Memory B cell (primary cell): Measurements from ENCODE around the gene KCNAB1.

ENCODE experiments used
- ATAC-seq: fragments of 150-1000 bp; cut with Tn5 transposase; 2 replicates; pipeline ENCODE4 v1.10.0; 2021; ENCODE audit warnings: low read depth, mild to moderate bottlenecking, moderate library complexity
- DNase-seq, 2 donors: peaks; one replicate each; pipeline ENCODE4 v3.0.0; 2022; ENCODE audit warnings: low spot score in 2 of 2
- H3K27ac Mint-ChIP-seq: one replicate; pipeline ENCODE4 v1.8.0; 2022; ENCODE audit warnings: mild to moderate bottlenecking, moderate library complexity, mixed read lengths
- H3K27me3 Mint-ChIP-seq: one replicate; pipeline ENCODE4 v1.8.0; 2022; ENCODE audit warnings: mixed read lengths
- H3K36me3 Mint-ChIP-seq: one replicate; pipeline ENCODE4 v1.8.0; 2022; ENCODE audit warnings: mild to moderate bottlenecking, mixed read lengths
- H3K4me1 Mint-ChIP-seq: one replicate; pipeline ENCODE4 v1.8.0; 2022; ENCODE audit warnings: mixed read lengths
- H3K4me3 Mint-ChIP-seq: one replicate; pipeline ENCODE4 v1.8.0; 2022; ENCODE audit warnings: mild to moderate bottlenecking, moderate library complexity, mixed read lengths
- H3K9me3 Mint-ChIP-seq: one replicate; pipeline ENCODE4 v1.8.0; 2022; ENCODE audit warnings: mixed read lengths

KCNAB1 gene

GRCh38 chr3:156148946-156149381, 28.6 kb downstream of the KCNAB1 start:
- Mint-ChIP-seq H3K9me3 (no peaks in the 10 kb centered on the region), H3K27me3 (peaks cover 4% of the 10 kb centered on the region), H3K4me3 (no peak overlapping the region), H3K4me1 (peaks cover 3% of the 10 kb centered on the region), H3K27ac (peak overlapping the region; percentile 19), H3K36me3 (no peaks in the 10 kb centered on the region)
- DNase-seq (no peak), ATAC-seq (no peak)

DNA sequence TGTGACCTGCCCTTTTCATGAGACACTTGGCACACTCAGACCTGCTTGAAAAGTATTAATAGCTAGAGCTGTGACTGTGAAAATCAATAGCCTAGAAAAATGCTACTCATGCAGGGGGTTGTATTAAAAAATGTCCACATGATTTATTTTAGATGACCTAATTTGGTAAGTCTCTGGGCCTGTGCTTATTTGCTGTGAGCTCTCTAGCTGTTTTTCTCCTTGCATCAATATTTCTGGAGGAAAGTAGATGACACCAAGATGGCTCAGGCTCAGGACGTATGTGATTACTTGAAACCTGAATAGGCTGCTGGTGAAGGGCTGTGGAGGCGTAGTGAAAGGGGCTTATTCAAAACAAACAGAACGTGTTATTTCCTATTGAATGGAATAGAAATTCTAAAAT, 29.5 kb downstream of the KCNAB1 start:
- peaks cover 3% of the 10 kb centered on the region for H3K4me1 Mint-ChIP-seq
- peaks cover 3% of the 10 kb centered on the region for H3K27me3 Mint-ChIP-seq
- H3K4me3 Mint-ChIP-seq: no peak overlapping the region
- H3K27ac Mint-ChIP-seq: no peak overlapping the region
- ATAC-seq (no peak), DNase-seq (no peak)
- no peaks in the 10 kb centered on the region for H3K36me3 Mint-ChIP-seq
- H3K9me3 Mint-ChIP-seq: no peaks in the 10 kb centered on the region

DNA sequence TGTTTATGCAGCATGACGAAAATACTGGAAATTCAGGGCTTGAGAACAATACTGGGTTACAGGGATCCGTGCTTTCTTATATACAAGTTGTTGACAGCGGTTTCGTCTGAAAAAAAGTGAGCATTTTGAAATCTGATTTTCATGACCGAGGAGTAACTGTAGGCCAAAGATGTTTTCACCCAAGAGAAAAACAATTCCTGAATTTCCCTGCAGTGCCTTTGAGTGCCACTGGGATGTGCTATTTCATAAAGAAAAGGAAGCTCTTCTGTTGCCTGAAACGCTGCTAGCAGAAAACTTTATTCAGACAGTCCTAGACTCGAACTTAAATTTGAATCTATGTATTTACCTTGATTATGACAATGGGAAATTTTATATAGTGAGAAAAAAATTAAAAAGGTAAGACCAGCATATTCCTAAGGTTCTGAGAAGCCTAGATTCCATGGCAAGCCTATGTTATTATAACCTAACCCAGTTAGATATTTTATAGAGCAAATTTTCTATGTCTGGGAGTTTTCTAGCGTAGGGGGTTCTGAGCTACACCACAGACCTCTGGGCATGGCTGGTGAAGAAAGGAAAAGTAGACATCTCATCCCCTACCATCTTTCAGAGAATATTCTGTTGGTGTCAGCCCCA, 30.2 kb downstream of the KCNAB1 start:
- peak; percentile 52 for ATAC-seq

GRCh38 chr3:156151824-156152428, 31.5 kb downstream of the KCNAB1 start:
- Mint-ChIP-seq H3K27me3 (peaks cover 9% of the 10 kb centered on the region), H3K27ac (no peak overlapping the region), H3K9me3 (peaks cover 3% of the 10 kb centered on the region), H3K4me3 (no peak overlapping the region), H3K4me1 (peaks cover 3% of the 10 kb centered on the region), H3K36me3 (peaks cover 4% of the 10 kb centered on the region)
- ATAC-seq (no peak), DNase-seq (peak; percentile 21 to 22)

More for the DNA sequence above, 30.2 kb downstream of the KCNAB1 start:
- Mint-ChIP-seq H3K27ac (no peak overlapping the region), H3K4me1 (peaks cover 3% of the 10 kb centered on the region), H3K9me3 (peaks cover 2% of the 10 kb centered on the region), H3K4me3 (no peak overlapping the region), H3K36me3 (peaks cover 3% of the 10 kb centered on the region), H3K27me3 (peaks cover 5% of the 10 kb centered on the region)
- DNase-seq: peak in 1 of 2 donors; percentile 38

DNA sequence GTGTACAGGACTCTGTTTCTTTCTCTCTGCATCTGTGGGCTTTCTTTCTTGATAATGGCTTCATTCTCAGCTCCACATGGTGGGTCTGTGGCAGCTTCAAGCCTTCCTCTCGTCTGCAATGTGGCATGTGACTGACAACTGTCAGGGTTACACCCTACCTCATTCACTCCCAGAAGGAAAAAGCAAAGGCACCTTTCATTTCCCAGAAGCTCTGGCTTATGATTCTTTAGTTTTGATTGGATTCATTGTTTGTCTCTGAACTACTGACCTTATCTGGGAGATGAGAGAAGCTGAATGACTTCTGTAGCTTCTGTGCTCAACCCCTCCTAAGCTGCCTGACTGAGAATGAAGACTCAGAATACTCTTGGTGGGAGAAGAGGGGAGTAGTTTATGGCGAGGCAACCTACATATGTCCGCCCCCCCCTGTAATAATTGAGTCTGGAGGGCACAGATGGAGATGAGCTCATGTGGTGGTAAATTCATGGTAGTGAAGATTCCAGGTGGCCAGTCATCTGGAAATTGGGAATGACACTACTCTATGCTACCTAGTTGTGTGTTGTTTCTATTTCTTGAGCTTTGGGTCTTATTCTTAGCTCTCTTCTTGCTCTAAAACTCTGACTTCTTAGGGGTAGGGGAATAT, 38.4 kb downstream of the KCNAB1 start:
- H3K4me3 Mint-ChIP-seq: no peak overlapping the region
- H3K27me3 Mint-ChIP-seq: peaks cover 6% of the 10 kb centered on the region
- ATAC-seq (no peak), DNase-seq (no peak)
- H3K36me3 Mint-ChIP-seq: peaks cover 4% of the 10 kb centered on the region
- H3K4me1 Mint-ChIP-seq: peaks cover 14% of the 10 kb centered on the region
- H3K27ac Mint-ChIP-seq: no peak overlapping the region
- H3K9me3 Mint-ChIP-seq: peaks cover 3% of the 10 kb centered on the region

DNA sequence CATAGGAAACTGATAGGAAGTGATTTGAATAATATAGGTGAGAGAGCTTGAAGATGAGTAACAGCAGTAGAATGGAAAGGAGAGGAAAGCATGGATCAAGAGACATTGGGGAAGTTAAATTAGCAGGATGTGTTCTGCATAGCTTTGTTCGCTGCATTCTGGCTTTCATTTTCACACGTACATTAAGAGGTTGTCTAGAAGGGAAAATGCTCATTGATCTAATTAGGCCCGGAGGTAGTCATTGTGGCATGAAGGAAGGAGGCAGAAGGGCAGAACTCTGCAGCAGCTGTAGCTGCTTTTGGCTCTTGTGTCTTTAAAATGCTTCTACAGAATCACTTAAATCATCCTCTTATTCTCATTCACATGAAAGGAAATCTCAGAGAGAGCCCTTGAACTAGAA, 40.3 kb downstream of the KCNAB1 start:
- no peak for DNase-seq
- peak; percentile 54 for ATAC-seq
- Mint-ChIP-seq H3K4me3 (peak overlapping the region; percentile 28), H3K36me3 (peaks cover under 1% of the 10 kb centered on the region), H3K27me3 (peaks cover 2% of the 10 kb centered on the region), H3K4me1 (peaks cover 14% of the 10 kb centered on the region), H3K27ac (no peak overlapping the region), H3K9me3 (peaks cover under 1% of the 10 kb centered on the region)

DNA sequence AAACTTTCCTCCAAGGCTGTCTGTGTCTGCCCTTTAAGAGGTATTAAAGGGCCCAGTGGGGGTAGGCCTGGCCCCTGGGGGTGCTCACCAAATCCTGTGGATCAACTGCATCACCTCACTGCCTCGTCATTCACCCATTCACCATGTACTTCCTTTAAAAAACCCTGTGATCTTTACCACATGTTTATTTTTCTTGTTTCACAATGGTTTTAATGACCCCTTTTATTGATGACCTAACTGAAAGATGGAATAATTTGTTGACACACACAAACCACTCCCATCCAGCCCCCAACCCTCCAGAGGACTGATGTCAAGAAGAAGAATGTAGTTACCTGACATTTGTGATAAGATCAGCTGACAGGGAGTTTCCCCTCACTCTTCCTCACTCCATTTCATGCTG, 40.8 kb downstream of the KCNAB1 start:
- no peaks in the 10 kb centered on the region for H3K36me3 Mint-ChIP-seq
- peak; percentile 56 for ATAC-seq
- no peak for DNase-seq
- no peak overlapping the region for H3K27ac Mint-ChIP-seq
- no peaks in the 10 kb centered on the region for H3K9me3 Mint-ChIP-seq
- peaks cover 14% of the 10 kb centered on the region for H3K4me1 Mint-ChIP-seq
- peaks cover 2% of the 10 kb centered on the region for H3K27me3 Mint-ChIP-seq
- H3K4me3 Mint-ChIP-seq: no peak overlapping the region

GRCh38 chr3:156163848-156164247, 43.5 kb downstream of the KCNAB1 start:
- H3K36me3 Mint-ChIP-seq: no peaks in the 10 kb centered on the region
- no peaks in the 10 kb centered on the region for H3K9me3 Mint-ChIP-seq
- ATAC-seq: no peak
- peaks cover 1% of the 10 kb centered on the region for H3K27me3 Mint-ChIP-seq
- no peak overlapping the region for H3K4me3 Mint-ChIP-seq
- peaks cover 14% of the 10 kb centered on the region for H3K4me1 Mint-ChIP-seq
- no peak overlapping the region for H3K27ac Mint-ChIP-seq
- DNase-seq: no peak

DNA sequence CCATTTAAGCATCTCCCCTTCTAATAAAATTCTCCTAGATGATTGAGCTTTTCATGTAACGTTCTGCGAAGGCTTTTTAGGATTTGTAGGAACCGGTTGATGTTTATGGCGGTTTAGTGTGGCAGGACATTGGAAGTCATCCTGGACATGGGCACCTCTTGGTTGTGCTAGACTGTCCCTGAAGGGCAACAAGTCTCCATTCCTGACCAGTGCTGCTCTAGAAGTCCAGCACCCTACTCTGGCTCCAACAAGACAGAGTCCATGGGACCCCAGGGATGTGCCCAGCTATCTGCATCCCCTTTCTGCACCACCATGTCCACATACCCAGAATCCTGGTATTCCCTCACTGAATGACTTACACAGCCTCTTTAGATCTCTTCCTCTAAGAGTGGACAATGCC, 46.4 kb downstream of the KCNAB1 start:
- H3K27ac Mint-ChIP-seq: no peak overlapping the region
- DNase-seq (no peak), ATAC-seq (no peak)
- no peaks in the 10 kb centered on the region for H3K9me3 Mint-ChIP-seq
- H3K4me3 Mint-ChIP-seq: no peak overlapping the region
- H3K4me1 Mint-ChIP-seq: no peaks in the 10 kb centered on the region
- peaks cover 1% of the 10 kb centered on the region for H3K27me3 Mint-ChIP-seq
- no peaks in the 10 kb centered on the region for H3K36me3 Mint-ChIP-seq

DNA sequence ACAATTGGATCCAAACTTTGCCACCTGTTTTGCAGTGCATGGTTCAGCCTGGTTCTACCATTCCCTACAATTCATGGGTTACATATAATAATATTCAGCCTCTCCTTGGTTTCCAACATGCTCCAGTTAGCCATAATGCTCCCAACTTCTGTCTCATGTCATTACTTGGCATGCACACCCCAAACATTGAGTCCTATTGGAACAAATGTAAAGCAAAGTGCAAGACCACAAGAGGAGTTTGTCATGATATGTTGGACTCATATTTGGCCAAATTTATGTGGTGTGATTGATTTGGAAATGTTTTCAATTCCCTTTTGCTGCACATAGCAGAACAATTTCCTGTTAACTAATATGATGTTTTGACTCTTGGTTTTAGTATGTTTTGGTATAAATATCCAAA, 50.2 kb downstream of the KCNAB1 start:
- no peak overlapping the region for H3K4me3 Mint-ChIP-seq
- no peaks in the 10 kb centered on the region for H3K36me3 Mint-ChIP-seq
- H3K27ac Mint-ChIP-seq: no peak overlapping the region
- DNase-seq (no peak), ATAC-seq (no peak)
- H3K4me1 Mint-ChIP-seq: no peaks in the 10 kb centered on the region
- H3K9me3 Mint-ChIP-seq: no peaks in the 10 kb centered on the region
- peaks cover 4% of the 10 kb centered on the region for H3K27me3 Mint-ChIP-seq

GRCh38 chr3:156171281-156172267, 51.2 kb downstream of the KCNAB1 start:
- Mint-ChIP-seq H3K4me3 (no peak overlapping the region), H3K4me1 (no peaks in the 10 kb centered on the region), H3K27ac (no peak overlapping the region), H3K36me3 (no peaks in the 10 kb centered on the region), H3K9me3 (no peaks in the 10 kb centered on the region), H3K27me3 (peaks cover 4% of the 10 kb centered on the region)
- DNase-seq (no peak), ATAC-seq (no peak)

- no peak for DNase-seq
- Mint-ChIP-seq H3K4me1 (no peaks in the 10 kb centered on the region), H3K27ac (no peak overlapping the region), H3K27me3 (peaks cover 5% of the 10 kb centered on the region), H3K36me3 (no peaks in the 10 kb centered on the region), H3K4me3 (no peak overlapping the region), H3K9me3 (no peaks in the 10 kb centered on the region)
- ATAC-seq: no peak
Observed at GRCh38 chr3:156172536-156172935, 52.2 kb downstream of the KCNAB1 start.

DNA sequence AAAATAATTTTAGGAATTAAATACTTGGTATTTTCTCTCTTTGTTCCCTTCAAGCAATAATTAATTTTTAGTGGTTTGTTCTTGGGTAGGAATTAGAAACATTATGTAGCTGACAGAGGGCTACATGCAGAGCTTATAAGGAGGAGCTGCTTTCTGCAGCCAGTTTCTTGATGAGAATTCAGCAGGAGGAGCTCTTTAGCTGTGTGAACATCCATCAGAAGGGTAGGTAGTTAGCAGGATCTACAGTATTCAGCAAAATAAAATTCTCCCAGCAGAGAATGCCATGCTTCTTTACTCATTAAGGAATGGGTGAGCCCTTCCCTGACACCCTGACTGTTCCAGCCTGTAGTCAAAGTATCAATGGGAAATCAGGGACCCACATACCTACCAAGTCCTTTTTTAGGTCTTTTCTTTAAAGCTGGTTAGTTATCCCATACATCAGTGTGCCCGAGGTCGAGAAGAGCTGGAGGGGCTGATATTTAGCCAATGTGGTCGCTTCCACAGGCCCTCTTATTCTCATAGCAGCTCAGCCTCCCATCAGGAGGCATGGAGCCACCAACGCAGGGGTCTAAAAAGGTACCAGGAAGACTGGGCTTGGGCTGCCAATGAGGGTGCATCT, 54.0 kb downstream of the KCNAB1 start:
- H3K27ac Mint-ChIP-seq: no peak overlapping the region
- no peaks in the 10 kb centered on the region for H3K4me1 Mint-ChIP-seq
- peaks cover 5% of the 10 kb centered on the region for H3K27me3 Mint-ChIP-seq
- H3K9me3 Mint-ChIP-seq: no peaks in the 10 kb centered on the region
- no peak for ATAC-seq
- DNase-seq: no peak
- H3K4me3 Mint-ChIP-seq: no peak overlapping the region
- no peaks in the 10 kb centered on the region for H3K36me3 Mint-ChIP-seq
